Sigmoid colon (tissue), 4 donors: Measurements from ENCODE around the gene FRMD8.

Experiments used
- POLR2A ChIP-seq, 2 donors: fragments of 450-650 bp; IDR thresholded peaks; one replicate each; pipeline ENCODE4 v1.6.1; 2016; ENCODE audit warnings: antibody characterized with exemption in 2 of 2, mild to moderate bottlenecking in 2 of 2, moderate library complexity in 2 of 2
- POLR2AphosphoS5 ChIP-seq, 4 donors: sonication (generic); formaldehyde crosslinking; IDR thresholded peaks; one replicate each; pipeline ENCODE4 v1.6.1; 2017; ENCODE audit warnings: antibody characterized with exemption in 4 of 4
- TF ChIP-seq, protein P1 (sequence below), 4 experiments: fragments of 450-650 bp in 3 of 4; fragments of 200-600 bp in 1 of 4; IDR thresholded peaks; one replicate each; pipeline ENCODE4 v1.5.1; 2016 to 2019; ENCODE audit warnings: antibody characterized with exemption in 4 of 4, mild to moderate bottlenecking in 3 of 4, moderate library complexity in 2 of 4

DNA sequence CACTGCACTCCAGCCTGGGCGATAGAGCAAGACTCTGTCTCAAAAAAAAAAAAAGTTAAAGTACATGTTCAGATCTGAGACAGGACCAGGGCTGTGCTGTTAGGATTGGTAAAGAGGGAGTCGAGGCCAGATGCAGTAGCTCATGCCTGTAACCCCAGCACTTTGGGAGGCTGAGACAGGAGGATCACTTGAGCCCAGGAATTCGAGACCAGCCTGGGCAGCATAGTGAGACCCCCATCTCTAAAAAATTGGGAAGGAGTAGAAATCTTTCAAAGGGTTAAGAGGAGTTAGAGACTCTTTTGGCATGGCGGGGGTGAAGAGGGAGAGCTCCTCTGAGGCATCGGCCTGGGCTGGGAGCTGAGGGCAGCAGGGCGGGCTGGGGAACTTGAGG, 15.8 kb upstream of the FRMD8 start:
- TF ChIP-seq, protein P1, sequence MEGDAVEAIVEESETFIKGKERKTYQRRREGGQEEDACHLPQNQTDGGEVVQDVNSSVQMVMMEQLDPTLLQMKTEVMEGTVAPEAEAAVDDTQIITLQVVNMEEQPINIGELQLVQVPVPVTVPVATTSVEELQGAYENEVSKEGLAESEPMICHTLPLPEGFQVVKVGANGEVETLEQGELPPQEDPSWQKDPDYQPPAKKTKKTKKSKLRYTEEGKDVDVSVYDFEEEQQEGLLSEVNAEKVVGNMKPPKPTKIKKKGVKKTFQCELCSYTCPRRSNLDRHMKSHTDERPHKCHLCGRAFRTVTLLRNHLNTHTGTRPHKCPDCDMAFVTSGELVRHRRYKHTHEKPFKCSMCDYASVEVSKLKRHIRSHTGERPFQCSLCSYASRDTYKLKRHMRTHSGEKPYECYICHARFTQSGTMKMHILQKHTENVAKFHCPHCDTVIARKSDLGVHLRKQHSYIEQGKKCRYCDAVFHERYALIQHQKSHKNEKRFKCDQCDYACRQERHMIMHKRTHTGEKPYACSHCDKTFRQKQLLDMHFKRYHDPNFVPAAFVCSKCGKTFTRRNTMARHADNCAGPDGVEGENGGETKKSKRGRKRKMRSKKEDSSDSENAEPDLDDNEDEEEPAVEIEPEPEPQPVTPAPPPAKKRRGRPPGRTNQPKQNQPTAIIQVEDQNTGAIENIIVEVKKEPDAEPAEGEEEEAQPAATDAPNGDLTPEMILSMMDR (IDR thresholded peaks at IDR 0.05): no peak
- no peak for TF ChIP-seq POLR2AphosphoS5 (IDR thresholded peaks at IDR 0.05)
- no peak for TF ChIP-seq POLR2A (IDR thresholded peaks at IDR 0.05)
